Naive B cell (primary cell): ENCODE data around the gene EPS15. TPM values are rescaled to one million over a fixed set of nuclear protein-coding genes. Genes with fewer than 3 reads are reported as not detected.
"Not testable (repeated sequence)": the region's sequence is repeated elsewhere in the genome, so short reads cannot be mapped to it uniquely, and the experiment has no call there.

Experiments
- ATAC-seq, 2 donors: fragments of 150-1000 bp; cut with Tn5 transposase; 2 replicates each; pipeline ENCODE4 v1.10.0; 2021; ENCODE audit warnings: low read depth in 2 of 2, mild to moderate bottlenecking in 2 of 2, moderate library complexity in 2 of 2
- DNase-seq: peaks from one replicate; pipeline ENCODE4 v3.0.0; 2022
- H3K27ac Mint-ChIP-seq, 6 donors: one replicate each; pipeline ENCODE4 v1.8.0; 2020 to 2022; ENCODE audit warnings: mild to moderate bottlenecking in 6 of 6, mixed read lengths in 6 of 6, moderate library complexity in 5 of 6, inconsistent platforms in 2 of 6
- H3K27me3 Mint-ChIP-seq, 3 donors: one replicate each; pipeline ENCODE4 v1.8.0; 2021 to 2022; ENCODE audit warnings: mixed read lengths in 3 of 3, mild to moderate bottlenecking in 1 of 3
- H3K36me3 Mint-ChIP-seq, 2 donors: one replicate each; pipeline ENCODE4 v1.8.0; 2020 to 2022; ENCODE audit warnings: mixed read lengths in 2 of 2, inconsistent platforms in 1 of 2, mild to moderate bottlenecking in 1 of 2
- H3K4me1 Mint-ChIP-seq, 3 donors: one replicate each; pipeline ENCODE4 v1.8.0; 2020 to 2022; ENCODE audit warnings: mixed read lengths in 3 of 3, inconsistent platforms in 1 of 3, mild to moderate bottlenecking in 1 of 3, moderate library complexity in 1 of 3
- H3K4me3 Mint-ChIP-seq, 8 donors: one replicate each; pipeline ENCODE4 v1.8.0; 2020 to 2022; ENCODE audit warnings: mild to moderate bottlenecking in 8 of 8, mixed read lengths in 8 of 8, moderate library complexity in 8 of 8, inconsistent platforms in 2 of 8
- H3K9me3 Mint-ChIP-seq, 7 donors: one replicate each; pipeline ENCODE4 v1.8.0; 2020 to 2022; ENCODE audit warnings: mixed read lengths in 7 of 7, mild to moderate bottlenecking in 5 of 7, inconsistent platforms in 2 of 7, moderate library complexity in 1 of 7
- polyA plus RNA-seq, 6 donors: library from polyadenylated mRNA; unstranded; fragments of 300-500 nt; fragmentation: Illumina TruSeq; gene quantifications; one replicate each; pipeline ENCODE4 v1.2.3, GENCODE V29; 2021; ENCODE audit warnings: low read depth in 6 of 6

The EPS15 gene
- polyA plus RNA-seq, 6 donors from 2014 or later, result 40.6 to 76.5 (median 67.9) TPM

DNA sequence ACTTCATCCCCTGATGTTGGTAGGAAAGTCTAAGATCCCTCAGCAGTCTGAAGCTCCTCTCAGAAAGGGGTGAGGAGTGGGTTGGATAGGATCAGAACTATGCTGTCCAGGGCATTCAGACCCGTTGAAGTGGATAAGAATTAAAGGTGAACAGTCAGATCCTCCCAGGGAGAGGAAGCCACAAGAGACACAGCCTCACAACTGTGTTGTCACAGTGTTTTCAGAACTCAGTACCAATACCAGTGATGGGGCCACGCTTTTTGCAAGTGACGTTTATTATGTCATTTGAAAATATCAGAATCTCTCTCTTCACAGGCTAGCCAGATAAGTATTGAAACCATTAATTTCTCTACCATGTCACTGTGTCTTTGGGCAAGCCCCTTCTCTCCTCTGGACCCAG lies 15.4 kb upstream of the EPS15 start:
- Mint-ChIP-seq H3K4me1 (peaks cover 0 to 14% (median 0%) of the 10 kb centered on the region in 3 donors), H3K27me3 (no peaks in the 10 kb centered on the region), H3K27ac (peak overlapping the region in 2 of 6 donors; percentile 34 to 55), H3K4me3 (no peak overlapping the region), H3K9me3 (no peaks in the 10 kb centered on the region), H3K36me3 (no peaks in the 10 kb centered on the region)
- ATAC-seq (no peak), DNase-seq (no peak)

DNA sequence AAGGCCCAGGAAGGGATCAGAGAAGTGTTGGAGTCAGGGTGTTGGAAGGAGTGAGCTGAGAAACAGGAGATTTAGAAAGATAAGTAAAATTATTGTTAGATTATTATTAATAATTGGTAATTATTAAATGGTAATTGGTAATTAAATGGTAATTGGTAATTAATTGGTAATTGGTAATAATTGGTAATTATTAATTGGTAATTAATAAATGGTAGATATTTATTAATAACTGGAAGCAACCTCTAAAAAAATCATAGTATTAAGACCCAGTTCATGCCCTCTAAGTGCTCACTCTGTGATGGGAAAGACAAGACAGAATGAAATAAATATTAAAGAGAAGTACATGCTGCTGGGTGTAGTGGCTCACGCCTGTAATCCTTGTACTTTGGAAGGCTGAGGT lies 13.8 kb upstream of the EPS15 start:
- Mint-ChIP-seq H3K4me1 (peaks cover 0 to 14% (median 0%) of the 10 kb centered on the region in 3 donors), H3K4me3 (no peak overlapping the region), H3K27me3 (no peaks in the 10 kb centered on the region), H3K36me3 (no peaks in the 10 kb centered on the region), H3K27ac (peak overlapping the region in 1 of 6 donors; percentile 49), H3K9me3 (no peaks in the 10 kb centered on the region)
- DNase-seq (no peak), ATAC-seq (no peak)

DNA sequence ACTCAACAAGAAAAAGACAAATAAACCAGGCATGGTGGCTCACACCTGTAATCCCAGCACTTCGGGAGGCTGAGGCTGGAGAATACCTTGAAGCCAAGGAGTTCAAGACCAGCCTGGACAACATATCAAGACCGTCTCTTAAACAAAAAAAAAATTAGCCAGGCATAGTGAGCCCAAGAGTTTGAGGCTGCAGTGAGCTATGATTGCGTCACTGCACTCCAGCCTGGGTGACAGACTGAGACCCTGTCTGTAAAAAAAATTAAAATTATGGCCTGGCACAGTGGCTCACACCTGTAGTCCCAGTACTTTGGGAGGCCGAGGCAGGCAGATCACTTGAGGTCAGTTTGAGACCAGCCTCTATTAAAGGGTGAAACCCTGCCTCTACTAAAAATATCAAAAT lies 11.4 kb upstream of the EPS15 start:
- H3K9me3 Mint-ChIP-seq, ATAC-seq, H3K27ac Mint-ChIP-seq: not testable (repeated sequence)

DNA sequence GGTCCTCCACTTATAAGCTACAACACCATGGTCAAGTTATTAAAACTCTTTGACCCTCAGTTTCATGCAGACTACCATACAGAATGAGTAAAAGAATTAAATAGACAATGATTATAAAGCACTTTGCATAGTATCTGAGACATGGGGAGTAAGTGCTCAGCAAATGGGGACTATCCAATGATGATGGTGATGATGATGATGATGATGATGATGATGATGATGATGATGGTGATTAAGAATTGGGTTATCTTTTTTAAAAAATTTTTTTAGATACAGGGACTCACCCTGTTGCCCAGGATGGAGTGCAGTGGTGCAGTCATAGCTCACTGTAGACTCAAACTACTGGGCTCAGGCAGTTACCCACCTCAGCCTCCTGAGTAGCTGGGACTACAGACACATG lies 8.1 kb upstream of the EPS15 start:
- Mint-ChIP-seq H3K4me3 (no peak overlapping the region), H3K4me1 (no peaks in the 10 kb centered on the region), H3K27me3 (no peaks in the 10 kb centered on the region), H3K36me3 (no peaks in the 10 kb centered on the region), H3K9me3 (no peaks in the 10 kb centered on the region), H3K27ac (no peak overlapping the region)
- DNase-seq, result no peak
- no peak for ATAC-seq

More for the DNA sequence above, 11.4 kb upstream of the EPS15 start:
- H3K4me3 Mint-ChIP-seq, H3K36me3 Mint-ChIP-seq, DNase-seq, H3K27me3 Mint-ChIP-seq: not testable (repeated sequence)
- peaks cover 0 to 14% (median 0%) of the 10 kb centered on the region in 3 donors for H3K4me1 Mint-ChIP-seq

DNA sequence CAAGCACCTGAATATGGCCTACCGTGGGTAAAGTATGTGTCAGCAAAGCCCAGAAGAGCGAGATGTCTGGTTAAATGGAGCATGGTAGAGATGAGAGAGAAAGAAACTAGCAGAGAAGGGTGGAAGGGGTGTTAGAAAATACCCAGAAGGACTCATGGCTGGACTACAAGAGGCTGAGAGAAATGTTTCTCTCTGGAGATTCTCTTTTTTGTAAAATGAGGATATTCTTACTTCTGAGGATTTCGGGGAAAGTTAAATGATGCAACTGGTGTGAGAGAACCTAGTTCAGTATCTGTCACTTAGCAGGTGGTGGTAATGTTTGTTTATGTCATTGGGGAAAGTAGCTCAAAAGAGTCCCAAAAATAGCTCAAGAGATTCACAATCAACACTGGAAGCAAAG lies 7.2 kb upstream of the EPS15 start:
- Mint-ChIP-seq H3K27me3 (no peaks in the 10 kb centered on the region), H3K36me3 (no peaks in the 10 kb centered on the region), H3K4me3 (no peak overlapping the region), H3K4me1 (no peaks in the 10 kb centered on the region), H3K27ac (no peak overlapping the region), H3K9me3 (no peaks in the 10 kb centered on the region)
- DNase-seq (no peak), ATAC-seq (no peak)

DNA sequence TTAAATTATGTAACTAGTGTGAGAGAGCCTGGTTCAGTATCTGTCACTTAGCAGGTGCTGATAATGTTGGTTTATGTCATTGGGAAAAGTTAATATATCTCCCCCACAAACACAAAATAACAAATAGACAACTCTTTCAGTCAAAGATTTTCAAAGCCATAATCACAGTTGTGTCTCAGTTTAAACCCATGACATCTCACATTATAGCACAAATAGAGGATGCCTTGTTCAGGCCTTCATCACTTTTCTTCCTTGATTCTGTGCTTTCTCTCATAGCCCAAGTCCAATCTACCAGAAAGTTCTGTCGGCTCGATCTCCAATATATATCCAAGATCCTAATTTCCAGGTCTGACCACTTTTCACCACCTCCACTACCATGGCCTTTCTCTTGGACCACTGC lies 6.2 kb upstream of the EPS15 start:
- ATAC-seq, result no peak
- DNase-seq, result no peak
- H3K36me3 Mint-ChIP-seq, result no peaks in the 10 kb centered on the region
- H3K27ac Mint-ChIP-seq, result peak overlapping the region in 2 of 6 donors; percentile 35 to 40
- H3K9me3 Mint-ChIP-seq, result no peaks in the 10 kb centered on the region
- H3K4me3 Mint-ChIP-seq, result no peak overlapping the region
- no peaks in the 10 kb centered on the region for H3K27me3 Mint-ChIP-seq
- H3K4me1 Mint-ChIP-seq, result peaks cover 6 to 8% (median 8%) of the 10 kb centered on the region in 3 donors

DNA sequence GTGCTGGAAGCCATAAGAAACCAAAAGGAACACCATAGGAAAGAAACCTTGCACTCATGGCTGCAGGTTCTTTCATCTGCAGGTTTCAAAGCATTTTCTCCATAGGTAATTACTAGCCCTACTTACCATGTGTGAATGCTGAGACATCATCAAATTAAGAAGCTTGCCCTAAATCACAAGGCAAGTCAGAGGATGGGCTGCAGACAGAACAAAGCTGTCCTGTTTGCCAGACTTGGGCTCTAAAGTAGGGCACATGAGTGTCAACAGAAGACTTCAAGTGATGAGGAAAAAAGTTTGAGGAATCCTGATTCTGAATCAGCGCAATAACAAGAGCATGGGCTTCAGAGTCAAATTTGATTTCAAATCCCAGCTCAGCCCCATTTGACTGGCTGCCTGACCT lies 5.8 kb upstream of the EPS15 start:
- Mint-ChIP-seq H3K27me3 (no peaks in the 10 kb centered on the region), H3K27ac (no peak overlapping the region)
- no peak for DNase-seq

DNA sequence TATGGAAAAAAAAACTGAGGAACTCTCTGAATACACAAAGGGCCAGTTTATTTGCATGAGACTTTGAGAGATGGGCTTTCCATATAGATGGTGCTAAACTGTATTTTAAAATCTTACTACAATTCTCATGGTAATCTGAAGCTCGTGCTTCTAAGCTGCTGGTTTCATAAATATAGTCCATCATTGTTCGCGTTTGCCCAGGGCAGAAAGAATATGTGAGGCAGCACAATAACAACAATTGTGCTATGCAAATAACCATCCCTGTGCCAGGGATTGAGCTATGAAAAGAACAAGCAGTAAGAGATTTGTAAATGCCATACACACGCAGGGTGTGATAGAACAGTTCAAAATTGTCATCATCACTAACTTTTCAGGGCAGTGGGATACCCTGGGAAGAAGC lies 4.9 kb upstream of the EPS15 start:
- H3K4me3 Mint-ChIP-seq, result no peak overlapping the region
- no peaks in the 10 kb centered on the region for H3K9me3 Mint-ChIP-seq
- DNase-seq, result no peak
- no peak for ATAC-seq
- H3K27me3 Mint-ChIP-seq, result no peaks in the 10 kb centered on the region
- H3K27ac Mint-ChIP-seq, result no peak overlapping the region
- H3K36me3 Mint-ChIP-seq, result no peaks in the 10 kb centered on the region
- peaks cover 14 to 18% (median 16%) of the 10 kb centered on the region in 3 donors for H3K4me1 Mint-ChIP-seq

More for the DNA sequence above, 5.8 kb upstream of the EPS15 start:
- Mint-ChIP-seq H3K9me3 (no peaks in the 10 kb centered on the region), H3K4me3 (no peak overlapping the region), H3K36me3 (no peaks in the 10 kb centered on the region), H3K4me1 (peaks cover 10 to 13% (median 13%) of the 10 kb centered on the region in 3 donors)
- no peak for ATAC-seq

DNA sequence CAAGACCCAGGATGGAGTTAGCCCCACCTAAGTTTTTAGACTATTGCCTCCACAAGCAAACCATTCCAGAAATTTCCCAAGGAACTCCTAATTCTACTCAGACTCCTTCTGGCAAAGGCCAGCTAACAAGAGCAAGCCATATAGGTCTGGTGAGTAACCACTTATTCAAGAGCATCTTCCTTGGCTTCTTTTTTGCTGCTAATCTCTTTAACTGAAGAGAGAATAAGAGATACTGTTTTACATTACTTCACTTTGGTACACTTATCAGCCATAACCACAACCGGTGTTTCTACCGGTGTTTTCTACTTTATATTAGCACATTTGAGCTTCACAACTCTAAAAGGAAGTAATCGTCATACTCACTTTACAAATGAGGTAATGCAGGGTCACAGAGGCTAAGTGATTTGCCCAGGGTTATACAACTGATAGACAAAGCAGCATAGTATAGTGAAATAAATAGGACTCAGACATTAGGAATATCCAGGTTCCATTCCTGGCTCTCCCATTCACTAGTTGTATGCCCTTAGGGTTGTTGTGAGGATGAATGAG lies 1.7 kb upstream of the EPS15 start:
- no peaks in the 10 kb centered on the region for H3K9me3 Mint-ChIP-seq
- ATAC-seq (peak in 1 of 2 donors; percentile 11), DNase-seq (no peak)
- H3K27me3 Mint-ChIP-seq, result no peaks in the 10 kb centered on the region
- peak overlapping the region in 3 of 8 donors; percentile 8 to 97 (median 84) for H3K4me3 Mint-ChIP-seq
- peaks cover 0 to 8% of the 10 kb centered on the region in 2 donors for H3K36me3 Mint-ChIP-seq
- peaks cover 35 to 44% (median 43%) of the 10 kb centered on the region in 3 donors for H3K4me1 Mint-ChIP-seq
- peak overlapping the region in 4 of 6 donors; percentile 8 to 72 (median 23) for H3K27ac Mint-ChIP-seq

DNA sequence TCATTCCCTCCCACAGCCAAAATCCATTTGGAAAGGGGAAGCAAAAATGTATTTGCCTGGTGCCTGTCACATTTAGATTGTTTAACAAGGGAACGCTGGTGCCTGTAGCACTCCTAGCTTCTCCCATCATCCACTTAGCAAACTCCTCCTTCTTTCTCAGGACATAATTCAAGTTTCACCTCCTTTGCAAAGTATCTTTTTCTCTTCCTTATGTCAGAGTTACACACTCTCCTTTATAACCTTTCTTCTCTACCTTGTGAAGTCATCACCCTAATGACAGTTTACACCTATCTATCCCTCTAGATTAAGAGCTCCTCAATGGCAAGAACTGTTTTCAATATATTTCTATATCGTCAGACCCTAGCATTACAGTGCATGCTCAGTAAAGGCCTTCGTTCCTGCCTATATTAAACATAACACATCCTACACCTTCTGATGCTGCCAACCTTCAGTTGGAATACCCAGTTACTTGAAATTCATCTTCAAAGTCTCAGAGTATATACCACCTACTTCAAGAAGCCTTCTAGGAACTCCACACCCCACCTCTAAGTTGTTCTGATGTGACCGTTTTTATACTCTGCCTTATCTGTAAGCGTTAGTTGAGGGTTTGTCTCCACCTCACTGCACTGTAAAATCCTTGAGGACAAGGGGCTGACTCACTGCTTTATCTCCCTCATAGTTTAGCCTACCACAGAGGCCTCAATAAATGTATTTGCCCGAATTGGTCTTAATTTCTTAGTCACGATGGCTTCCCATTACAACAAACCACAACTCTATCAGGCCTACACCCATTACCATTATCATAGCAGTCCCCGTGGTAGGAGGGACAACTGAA lies 1.0 kb upstream of the EPS15 start:
- Mint-ChIP-seq H3K9me3 (no peaks in the 10 kb centered on the region), H3K36me3 (peaks cover 0 to 8% of the 10 kb centered on the region in 2 donors), H3K4me1 (peaks cover 40 to 51% (median 50%) of the 10 kb centered on the region in 3 donors), H3K4me3 (peak overlapping the region; percentile 37 to 97 (median 84)), H3K27me3 (no peaks in the 10 kb centered on the region), H3K27ac (peak overlapping the region in 4 of 6 donors; percentile 33 to 81 (median 60))
- no peak for DNase-seq
- ATAC-seq, result no peak

DNA sequence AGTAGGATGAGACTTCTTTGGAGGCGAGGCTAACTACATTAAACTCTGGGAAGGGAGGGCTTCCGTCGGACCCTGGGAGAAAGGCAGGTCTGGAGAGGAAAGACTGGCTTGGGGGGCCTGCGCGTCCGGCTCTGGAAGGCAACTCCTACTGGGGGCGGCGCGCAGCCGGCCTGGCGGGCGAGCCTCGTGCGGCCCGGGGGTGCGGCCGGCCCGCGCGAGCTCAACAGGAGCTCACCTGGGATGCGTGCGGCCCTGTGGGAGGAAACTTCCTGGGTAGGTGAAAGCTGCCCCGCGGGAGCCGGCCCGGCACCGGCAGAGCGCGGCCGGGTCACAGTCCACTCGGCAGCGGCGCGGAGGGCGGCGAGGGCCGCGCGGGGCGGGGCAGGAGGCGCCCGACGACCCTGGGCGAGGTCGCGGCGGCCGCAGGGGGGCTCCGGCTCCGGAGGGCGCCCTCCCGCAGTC lies 449 bp downstream of the EPS15 start:
- Mint-ChIP-seq H3K27ac (peak overlapping the region; percentile 94 to 98 (median 96)), H3K36me3 (peaks cover 0 to 8% of the 10 kb centered on the region in 2 donors), H3K4me1 (peaks cover 52 to 63% (median 56%) of the 10 kb centered on the region in 3 donors), H3K27me3 (no peaks in the 10 kb centered on the region), H3K4me3 (peak overlapping the region; percentile 93 to 99 (median 97)), H3K9me3 (no peaks in the 10 kb centered on the region)
- DNase-seq (no peak), ATAC-seq (peak; percentile 43 to 53)

DNA sequence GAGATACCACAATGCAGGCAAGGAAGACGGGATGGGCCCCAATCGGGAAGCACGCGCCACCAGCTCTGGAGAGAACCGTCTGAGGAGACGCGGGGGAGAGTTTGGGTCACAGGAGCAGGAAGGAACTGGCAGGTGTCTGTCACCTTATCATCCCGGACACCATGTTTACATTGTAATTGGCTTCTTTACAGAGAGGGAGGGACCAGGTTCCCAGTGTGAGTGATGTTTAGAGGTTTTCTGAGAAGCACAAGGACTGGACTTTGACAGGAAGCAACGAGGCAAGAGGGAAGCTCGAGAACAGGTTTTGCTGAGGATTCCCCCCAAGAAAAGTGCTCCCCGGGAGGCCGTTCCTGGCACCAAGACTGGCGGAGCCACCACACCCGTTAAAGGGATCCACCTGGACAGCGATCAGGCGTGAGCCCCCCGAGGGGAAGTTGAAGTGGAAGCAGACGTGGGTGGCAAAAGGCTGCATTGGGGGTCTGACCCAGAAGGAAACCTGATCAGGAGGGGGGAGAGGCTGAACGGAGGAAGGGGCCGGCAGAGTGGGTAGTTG lies 957 bp downstream of the EPS15 start:
- no peaks in the 10 kb centered on the region for H3K27me3 Mint-ChIP-seq
- H3K4me3 Mint-ChIP-seq, result peak overlapping the region; percentile 93 to 99 (median 97)
- peak overlapping the region; percentile 94 to 98 (median 96) for H3K27ac Mint-ChIP-seq
- H3K9me3 Mint-ChIP-seq, result no peaks in the 10 kb centered on the region
- peak; percentile 36 for DNase-seq
- peaks cover 52 to 66% (median 58%) of the 10 kb centered on the region in 3 donors for H3K4me1 Mint-ChIP-seq
- ATAC-seq, result peak; percentile 18 to 25
- peaks cover 0 to 8% of the 10 kb centered on the region in 2 donors for H3K36me3 Mint-ChIP-seq

DNA sequence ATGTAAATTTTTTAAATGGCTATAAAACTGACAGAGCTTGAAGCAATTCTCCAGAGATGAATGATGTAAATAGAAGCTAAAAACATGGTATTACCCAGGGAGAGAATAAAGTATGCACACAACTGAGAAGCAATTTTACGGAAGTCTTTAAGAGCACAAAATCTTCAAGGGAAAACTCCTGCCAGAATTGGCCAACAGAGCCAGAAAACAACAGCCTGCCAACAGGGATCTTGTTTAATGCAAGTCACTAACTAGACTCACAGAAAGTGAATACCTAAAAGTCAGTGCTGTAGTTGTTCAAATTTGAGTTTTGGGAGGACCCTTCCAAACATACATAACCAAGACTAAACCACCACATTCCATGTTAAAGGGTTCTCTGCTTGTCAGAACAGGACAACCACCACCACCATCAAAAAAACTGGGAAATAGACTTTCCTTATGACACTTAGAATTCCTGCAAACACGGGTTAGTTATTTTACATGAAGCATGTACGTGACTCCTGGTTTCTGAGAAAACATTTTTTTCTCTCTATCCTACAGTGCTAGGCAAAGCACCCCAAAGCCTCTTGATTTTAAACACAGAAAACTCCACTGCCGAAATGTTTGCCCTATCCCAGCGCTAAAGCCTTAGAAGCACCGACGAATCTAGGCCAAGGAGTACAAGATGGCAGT lies 1.6 kb downstream of the EPS15 start:
- H3K9me3 Mint-ChIP-seq, result no peaks in the 10 kb centered on the region
- ATAC-seq, result no peak
- DNase-seq, result no peak
- H3K4me1 Mint-ChIP-seq, result peaks cover 57 to 72% (median 64%) of the 10 kb centered on the region in 3 donors
- H3K4me3 Mint-ChIP-seq, result peak overlapping the region; percentile 93 to 99 (median 97)
- H3K36me3 Mint-ChIP-seq, result peaks cover 0 to 8% of the 10 kb centered on the region in 2 donors
- H3K27ac Mint-ChIP-seq, result peak overlapping the region; percentile 5 to 97 (median 94)
- H3K27me3 Mint-ChIP-seq, result no peaks in the 10 kb centered on the region
